Fibroblast of lung (primary cell): ENCODE measurements around the gene EMID1.

Experiments
- EZH2 ChIP-seq: IDR thresholded peaks from 2 replicates; pipeline ENCODE4 v1.5.1; 2012; ENCODE audit warnings: low read length, control low read depth, mild to moderate bottlenecking; ENCODE audit errors: missing control alignments
- TF ChIP-seq, protein P1 (sequence below), 2 donors: IDR thresholded peaks in 1 of 2; conservative IDR thresholded peaks in 1 of 2; 1 replicate in 1 of 2; 2 replicates in 1 of 2; pipeline ENCODE4 v1.5.1; 2011 to 2012; ENCODE audit warnings: low read length in 2 of 2, control low read depth in 1 of 2, inconsistent platforms in 1 of 2, low read depth in 1 of 2, mild to moderate bottlenecking in 1 of 2

GRCh38 chr22:29257751-29258181 lies 52.1 kb downstream of the EMID1 start:
- no peak for TF ChIP-seq EZH2
- TF ChIP-seq, protein P1, sequence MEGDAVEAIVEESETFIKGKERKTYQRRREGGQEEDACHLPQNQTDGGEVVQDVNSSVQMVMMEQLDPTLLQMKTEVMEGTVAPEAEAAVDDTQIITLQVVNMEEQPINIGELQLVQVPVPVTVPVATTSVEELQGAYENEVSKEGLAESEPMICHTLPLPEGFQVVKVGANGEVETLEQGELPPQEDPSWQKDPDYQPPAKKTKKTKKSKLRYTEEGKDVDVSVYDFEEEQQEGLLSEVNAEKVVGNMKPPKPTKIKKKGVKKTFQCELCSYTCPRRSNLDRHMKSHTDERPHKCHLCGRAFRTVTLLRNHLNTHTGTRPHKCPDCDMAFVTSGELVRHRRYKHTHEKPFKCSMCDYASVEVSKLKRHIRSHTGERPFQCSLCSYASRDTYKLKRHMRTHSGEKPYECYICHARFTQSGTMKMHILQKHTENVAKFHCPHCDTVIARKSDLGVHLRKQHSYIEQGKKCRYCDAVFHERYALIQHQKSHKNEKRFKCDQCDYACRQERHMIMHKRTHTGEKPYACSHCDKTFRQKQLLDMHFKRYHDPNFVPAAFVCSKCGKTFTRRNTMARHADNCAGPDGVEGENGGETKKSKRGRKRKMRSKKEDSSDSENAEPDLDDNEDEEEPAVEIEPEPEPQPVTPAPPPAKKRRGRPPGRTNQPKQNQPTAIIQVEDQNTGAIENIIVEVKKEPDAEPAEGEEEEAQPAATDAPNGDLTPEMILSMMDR (conservative IDR thresholded peaks at IDR 0.05 in 1 of 2, IDR thresholded peaks at IDR 0.05 in 1 of 2; ENCODE audit: low read depth in 1 of 2, low read length in 2 of 2): no peak
